Left forelimb (tissue), 1 donor: Measurements from ENCODE around the gene IGF1R.

ENCODE experiments used
- DNase-seq: peaks from one replicate; pipeline ENCODE4 v3.0.0-alpha.2; 2018; ENCODE audit warnings: low spot score

Gene IGF1R

GRCh38 chr15:98909968-98910885 lies 261.9 kb downstream of the IGF1R start:
- DNase-seq, result no peak

DNA sequence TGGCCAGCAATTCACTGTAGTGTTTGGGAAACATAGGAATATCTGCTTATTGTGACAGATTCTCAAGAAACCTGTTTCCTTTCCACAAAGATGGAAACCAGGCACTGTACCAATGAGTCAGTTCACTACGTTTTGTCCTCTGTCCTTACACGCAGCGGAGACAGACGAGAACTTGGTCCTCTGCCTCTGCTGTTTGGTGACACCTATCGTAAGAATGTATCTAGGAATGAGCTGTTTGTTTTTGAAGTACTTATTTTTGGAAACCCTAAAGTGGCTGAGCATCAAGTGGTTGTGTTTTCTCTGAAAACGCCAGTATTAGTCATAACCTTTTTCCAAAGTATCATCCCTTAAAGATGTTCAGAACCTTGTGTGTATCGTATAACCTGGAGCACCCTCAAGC lies 266.3 kb downstream of the IGF1R start:
- no peak for DNase-seq

DNA sequence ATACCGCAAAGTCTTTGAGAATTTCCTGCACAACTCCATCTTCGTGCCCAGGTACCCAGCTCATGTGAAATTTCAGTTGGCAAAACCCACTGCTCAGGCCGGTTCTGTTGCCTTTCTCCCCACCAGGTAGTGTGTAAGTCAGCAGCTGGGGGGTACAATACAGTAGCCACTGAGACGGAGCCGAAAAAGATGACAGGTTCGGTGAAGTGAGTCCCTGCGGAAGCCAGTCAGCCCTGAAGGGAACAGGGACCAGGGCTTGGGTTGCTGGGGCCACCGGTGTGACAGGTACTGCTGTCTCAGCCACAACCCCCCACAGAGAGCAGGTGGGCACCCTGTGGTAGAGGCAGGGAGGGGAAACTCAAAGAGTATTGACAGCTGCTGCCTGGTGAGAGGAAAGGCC lies 268.5 kb downstream of the IGF1R start:
- DNase-seq, result no peak

DNA sequence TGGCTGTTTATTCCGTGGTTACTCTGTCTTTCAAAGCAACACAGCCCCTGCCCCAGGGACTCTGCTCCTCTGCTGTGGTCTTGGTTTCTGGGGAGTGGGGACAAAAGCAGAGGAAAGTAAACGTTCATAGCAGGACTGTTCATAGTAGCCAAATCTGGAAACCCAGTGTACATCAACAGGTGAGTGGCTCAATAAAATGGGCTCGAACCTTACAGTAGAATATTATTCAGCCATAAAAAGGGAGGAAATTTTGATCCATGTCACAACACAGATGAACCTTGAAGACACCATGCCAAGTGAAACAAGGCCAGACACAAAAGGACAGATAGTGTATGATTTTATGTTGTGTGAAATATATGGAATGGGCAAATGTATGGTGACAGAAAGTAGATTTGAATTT lies 269.1 kb downstream of the IGF1R start:
- DNase-seq, result no peak

GRCh38 chr15:98920091-98920880 lies 271.9 kb downstream of the IGF1R start:
- DNase-seq, result no peak

DNA sequence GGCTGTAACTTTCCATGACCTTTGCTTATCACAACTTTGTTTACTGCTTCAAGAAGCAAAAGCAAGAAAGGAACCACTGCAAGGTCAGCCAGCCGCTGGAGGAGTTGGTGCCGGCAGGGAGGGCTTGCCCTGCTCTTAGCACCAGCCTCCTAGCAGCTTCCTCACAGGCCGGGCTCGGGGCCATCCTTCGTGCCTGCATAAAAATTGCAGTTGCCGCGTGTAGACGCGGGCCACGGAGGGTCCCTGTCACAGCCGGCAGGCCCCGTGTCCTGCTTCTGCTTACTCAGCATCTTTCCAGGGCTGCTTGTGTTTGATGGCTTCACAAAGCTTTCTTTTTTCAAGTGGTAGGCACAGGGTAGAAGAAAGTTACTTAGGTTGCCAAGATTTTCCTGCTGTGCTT lies 274.8 kb downstream of the IGF1R start:
- no peak for DNase-seq

DNA sequence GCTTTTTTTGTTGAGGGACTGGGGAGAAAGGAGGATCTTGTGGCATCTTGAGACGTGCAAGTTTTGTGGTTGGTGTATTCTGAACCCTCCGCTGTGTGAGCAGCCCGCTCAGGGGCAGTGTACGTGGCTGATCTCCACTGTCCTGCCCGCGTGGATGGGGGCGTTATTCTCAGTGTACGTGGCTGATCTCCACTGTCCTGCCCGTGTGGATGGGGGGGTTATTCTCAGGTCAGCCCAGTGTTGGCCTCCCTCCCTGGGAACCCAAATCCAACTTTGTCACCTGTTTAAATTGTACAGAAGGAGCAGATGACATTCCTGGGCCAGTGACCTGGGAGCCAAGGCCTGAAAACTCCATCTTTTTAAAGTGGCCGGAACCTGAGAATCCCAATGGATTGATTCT lies 275.2 kb downstream of the IGF1R start:
- DNase-seq, result no peak

- DNase-seq, result no peak
Observed at GRCh38 chr15:98924401-98925049, 276.2 kb downstream of the IGF1R start.

DNA sequence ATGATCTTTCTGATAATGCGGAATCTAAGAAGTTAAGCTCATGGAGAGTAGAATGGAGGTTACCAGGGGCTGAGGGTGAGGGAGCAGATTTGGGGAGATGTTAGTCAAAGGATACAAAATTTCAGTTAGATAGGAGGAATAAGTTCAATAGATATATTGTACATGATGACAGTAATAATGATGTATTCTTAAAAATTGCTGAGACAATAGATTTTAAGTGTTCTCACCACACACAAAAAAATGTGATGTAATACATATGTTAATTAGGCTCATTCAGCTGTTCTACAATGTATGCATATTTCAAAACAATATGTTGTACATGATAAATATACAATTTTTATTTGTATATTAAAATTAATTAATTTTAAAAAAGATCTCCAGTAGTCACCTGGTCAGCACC lies 277.9 kb downstream of the IGF1R start:
- no peak for DNase-seq

DNA sequence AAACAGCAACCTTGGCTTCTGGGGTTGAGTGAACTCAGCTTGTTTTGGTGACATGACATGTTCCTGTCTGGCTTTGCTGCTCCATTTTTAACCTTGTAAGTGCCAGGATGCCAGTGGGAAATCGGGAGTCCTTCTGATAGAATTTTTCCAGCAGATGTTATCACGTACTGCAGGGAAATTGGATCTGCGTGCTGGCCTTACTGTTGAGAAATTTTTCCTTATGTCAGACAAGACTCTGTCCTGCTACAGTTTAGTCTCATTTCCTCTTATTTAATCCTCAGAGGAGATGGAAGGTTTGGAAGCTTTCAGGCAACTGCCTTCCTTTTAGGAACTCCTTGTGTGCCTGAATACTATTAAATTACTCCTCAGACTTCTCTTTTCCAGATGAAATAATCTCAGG lies 278.7 kb downstream of the IGF1R start:
- no peak for DNase-seq

GRCh38 chr15:98927996-98928395 lies 279.7 kb downstream of the IGF1R start:
- DNase-seq, result no peak

GRCh38 chr15:98930576-98930975 lies 282.2 kb downstream of the IGF1R start:
- DNase-seq, result no peak

- no peak for DNase-seq
Observed at GRCh38 chr15:98931004-98931403, 282.7 kb downstream of the IGF1R start.

DNA sequence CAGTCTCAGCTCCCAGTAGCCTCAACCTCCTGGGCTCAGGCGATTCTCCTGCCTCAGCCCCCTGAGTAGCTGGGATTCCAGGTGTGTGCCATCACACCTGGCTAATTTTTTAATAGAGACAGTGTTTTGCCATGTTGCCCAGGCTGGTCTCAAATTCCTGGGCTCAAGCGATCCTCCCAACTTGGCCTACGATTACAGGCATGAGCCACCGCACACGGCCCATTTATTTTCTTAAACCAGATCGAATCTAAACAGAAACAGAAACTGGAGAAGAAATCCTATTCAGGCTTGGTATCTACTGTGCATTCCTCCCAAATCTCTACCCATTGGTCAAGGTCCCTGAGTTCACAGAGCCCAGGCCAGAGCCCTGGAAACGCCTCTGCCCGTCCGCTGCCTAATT lies 285.1 kb downstream of the IGF1R start:
- no peak for DNase-seq

DNA sequence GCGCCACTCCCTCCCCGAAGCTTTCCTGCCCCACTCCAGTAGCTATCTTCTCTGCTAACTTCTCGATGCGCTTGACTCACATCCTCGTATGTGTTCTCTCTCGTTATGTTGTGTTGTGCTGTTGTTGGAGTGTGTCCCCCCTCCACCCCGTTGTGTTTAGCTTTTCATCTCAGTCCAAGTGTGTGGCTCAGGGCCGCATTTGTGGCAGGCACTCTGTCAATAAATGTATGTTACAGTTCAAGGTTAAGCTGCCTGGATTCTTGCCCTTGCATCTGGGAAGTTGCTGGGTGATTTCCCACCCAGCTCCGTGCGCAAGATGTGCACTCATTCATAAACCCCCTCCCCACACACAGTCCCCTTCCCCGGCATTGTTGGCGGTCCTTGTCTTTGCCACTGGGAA lies 287.4 kb downstream of the IGF1R start:
- DNase-seq, result no peak

DNA sequence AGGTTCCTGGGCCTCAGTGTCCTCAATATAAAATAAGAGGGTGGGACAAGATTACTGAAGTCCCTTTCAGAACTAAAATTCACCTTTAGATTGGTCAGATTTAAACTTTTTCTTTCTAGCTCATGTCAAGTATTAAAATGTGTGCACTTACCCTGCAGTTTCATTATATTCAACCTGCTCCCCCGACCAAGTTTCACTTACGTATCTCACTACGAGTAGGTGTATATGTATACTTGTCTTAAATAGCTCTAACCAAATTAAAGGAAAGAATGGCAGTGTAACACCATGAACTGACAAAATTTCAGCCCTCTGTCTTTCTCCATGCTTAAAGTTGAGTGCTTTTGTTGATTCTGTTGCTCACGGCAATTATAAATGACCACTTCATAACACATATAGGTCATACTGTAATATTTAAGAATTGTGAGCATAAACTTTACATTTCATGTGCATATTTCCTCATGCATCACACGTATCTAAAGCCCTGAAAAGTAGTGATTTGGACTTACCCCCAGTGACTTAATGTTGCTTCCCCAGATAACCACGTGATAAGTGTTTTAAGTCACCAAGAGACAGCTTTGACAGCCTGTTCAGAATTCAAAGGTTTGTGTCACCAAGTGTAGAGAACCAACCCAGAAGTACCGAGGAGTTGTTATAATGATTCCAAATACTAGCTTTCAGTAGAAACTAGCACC lies 289.2 kb downstream of the IGF1R start:
- no peak for DNase-seq

GRCh38 chr15:98938105-98938417 lies 289.7 kb downstream of the IGF1R start:
- DNase-seq, result no peak

- no peak for DNase-seq
Observed at GRCh38 chr15:98938799-98939198, 290.5 kb downstream of the IGF1R start.

- no peak for DNase-seq
Observed at GRCh38 chr15:98939311-98940080, 291.2 kb downstream of the IGF1R start.

DNA sequence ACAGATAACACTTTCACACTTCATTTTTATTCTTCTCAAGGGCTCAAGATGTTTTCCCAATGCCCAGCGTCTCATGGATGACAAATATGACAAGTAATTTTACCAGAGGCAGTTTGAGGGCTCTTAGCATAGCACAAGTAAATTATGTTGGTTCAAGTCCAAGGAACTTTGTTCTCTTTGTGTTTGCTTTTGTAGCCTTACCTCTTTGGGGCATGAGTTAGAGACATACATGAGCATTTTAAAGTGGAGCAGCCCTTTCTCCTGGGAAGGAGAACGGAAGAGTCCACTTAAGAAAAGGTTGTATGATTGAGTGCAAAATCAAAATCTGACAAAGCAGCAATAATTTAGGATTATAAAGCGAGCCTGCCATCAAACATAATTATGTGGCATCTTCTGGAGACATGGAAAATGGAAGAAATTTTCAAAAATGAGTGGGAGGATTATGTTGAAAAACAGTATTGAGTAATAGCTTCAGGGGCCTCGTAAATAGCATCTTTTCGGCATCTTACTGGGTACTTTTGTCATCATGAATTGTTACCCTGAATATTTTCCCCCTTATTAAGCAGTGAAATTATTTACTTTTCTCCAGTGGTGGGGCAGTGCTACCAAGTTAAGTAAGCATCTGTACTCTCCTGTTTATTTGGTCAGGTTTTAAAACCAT lies 293.4 kb downstream of the IGF1R start:
- no peak for DNase-seq

DNA sequence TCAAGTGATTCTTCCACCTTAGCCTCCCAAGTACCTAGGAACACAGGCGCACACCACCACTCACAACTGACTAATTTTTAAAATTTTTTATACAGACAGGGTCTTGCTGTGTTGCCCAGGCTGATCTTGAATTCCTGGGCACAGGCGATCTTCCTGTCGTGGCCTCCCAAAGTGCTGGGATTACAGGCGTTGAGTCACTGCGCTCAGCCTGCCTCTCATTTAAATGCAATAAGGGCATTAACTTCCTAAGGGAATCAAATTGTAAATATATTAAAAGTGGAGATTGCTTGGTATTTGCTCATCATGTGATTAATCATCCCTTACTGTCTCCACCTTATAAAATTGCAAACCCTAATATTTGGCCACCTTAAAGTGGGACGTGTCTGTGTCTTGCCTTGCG lies 294.1 kb downstream of the IGF1R start:
- DNase-seq, result no peak
